GM04503 (cell line): ENCODE results near the gene FFAR2.
"Not testable (repeated sequence)": the region's sequence is repeated elsewhere in the genome, so short reads cannot be mapped to it uniquely, and the experiment has no call there.

Experiments used
- DNase-seq: peaks from one replicate; pipeline ENCODE4 v3.0.0-alpha.2; 2012; ENCODE audit warnings: low read depth

The FFAR2 gene

DNA sequence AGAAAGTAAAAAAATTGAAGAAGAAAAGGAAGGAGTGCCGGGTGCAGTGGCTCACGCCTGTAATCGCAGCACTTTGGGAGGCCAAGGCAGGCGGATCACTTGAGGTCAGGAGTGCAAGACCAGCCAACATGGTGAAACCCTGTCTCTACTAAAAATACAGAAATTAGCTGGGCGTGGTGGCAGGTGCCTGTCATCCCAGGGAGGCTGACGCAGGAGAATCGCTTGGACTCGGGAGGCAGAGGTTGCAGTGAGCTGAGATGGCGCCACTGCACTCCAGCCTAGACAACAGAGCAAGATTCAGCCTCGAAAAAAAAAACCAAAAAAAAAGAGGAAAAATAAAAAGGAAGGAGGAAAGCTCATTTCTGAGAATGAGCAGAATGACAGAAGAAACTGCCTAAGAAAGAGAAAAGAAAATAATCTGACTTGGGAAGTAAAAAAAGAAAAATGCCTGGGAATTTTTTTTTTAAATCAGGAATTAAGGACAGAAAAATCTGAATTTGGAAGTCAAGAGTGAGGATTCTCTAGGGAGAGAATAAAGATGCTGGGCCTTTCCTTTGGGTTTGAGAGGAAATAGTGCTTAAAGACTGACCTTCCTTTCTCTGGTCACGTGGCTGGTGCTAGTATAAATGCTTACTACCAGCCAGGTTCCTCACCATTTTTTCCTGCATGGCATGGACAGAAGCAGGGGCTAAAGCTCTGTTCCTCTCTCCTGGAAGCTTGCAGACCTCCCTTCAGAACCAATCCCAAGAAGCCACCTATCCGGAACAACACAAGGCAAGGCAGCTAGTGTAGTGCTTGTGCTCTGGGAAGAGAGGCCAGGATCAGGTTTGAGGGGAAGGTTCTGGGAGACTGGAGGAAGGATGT, at the start of gene FFAR2:
Gene FFAR2 (plus strand): TSS at position 652 of the 864 bp plus-strand sequence. CDS start 1,458 bp downstream, outside the sequence.
- no peak for DNase-seq

DNA sequence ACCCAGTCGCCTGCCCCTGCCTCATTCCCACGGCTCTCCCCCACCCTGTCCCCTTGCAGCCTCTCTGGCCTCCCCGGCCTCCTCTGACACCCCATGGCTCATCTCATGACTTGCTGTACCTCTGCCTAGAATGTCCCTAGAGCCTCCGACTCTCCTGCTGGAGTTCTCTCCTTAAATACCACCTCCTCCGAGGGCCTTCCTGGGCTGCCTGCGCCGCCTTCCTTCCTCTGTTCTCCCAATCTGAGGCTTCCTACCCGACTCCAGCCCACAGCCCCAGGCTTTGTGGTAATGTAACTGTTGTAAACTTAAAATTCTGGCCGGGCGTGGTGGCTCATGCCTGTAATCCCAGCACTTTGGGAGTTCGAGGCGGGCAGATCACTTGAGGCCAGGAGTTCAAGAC, 49.5 kb upstream of the FFAR2 start:
- no peak for DNase-seq

DNA sequence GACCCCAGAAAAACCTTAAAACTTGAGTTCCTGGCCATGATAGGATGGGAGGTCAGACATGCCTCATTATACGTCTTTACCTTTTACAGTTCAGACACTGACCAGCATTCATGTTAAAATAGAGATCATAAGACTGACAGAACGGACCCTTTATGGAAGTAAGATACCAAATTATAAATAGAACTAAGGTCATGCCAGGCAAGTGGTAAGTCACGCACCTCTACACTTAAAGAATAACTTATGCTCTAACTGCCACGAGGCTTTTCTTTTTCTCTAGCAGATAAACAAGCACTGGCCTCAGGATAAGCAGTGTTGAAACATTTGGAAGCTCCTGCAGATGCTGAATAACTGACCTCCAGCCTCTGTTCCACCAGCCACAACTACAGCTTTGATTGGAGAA, 48.8 kb upstream of the FFAR2 start:
- no peak for DNase-seq

DNA sequence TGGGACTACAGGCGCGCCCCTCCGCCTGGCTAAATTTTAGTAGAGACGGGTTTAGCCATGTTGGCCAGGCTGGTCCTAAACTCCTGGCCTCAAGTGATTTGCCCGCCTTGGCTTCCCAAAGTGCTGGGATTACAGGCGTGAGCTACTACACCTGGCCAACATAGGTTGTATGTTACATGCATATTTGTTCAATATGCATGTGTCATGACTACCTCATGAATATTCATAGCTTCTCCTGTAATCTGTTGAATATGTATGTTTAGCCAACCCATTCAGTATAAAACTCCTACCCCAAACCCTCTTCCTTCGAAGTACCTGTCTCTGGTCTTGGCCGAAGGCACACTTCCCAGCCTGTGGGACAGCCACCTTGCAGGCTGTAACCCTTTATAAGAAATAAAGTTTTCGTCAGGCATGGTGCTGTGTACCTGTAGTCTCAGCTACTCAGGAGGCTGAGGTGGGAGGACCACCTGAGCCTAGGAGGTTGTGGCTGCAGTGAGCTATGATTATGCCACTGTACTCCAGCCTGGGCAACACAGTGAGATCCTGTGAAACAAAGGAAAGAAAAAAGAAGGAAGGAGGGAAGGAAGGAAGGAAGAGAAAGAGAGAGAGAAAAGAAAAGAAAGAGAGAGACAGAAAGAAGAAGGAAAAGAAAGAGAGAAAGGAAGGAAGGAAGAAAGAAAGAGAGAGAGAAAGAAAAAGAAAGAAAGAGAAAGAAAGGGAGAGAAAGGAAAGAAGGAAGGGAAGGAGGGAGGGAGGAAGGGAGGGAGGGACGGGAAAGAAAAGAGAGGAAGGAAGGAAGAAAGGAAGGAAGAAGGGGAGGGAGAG, 47.9 kb upstream of the FFAR2 start:
- no peak for DNase-seq

DNA sequence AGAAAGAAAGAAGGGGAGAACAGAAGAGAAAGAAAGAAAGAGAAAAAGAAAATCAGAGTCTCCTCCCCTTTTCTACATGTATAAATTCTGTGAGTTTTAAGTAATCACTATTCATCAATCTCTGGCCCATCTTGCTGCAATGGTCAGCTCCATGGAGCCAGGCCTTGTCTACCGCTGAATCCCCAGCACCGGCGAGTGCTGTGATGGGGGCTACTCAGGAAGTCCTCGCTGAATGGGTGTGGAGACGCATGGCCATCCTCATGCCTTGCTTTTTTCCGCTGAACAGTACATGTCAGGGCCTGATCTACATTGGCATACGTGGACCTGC, 47.3 kb upstream of the FFAR2 start:
- DNase-seq, result no peak

DNA sequence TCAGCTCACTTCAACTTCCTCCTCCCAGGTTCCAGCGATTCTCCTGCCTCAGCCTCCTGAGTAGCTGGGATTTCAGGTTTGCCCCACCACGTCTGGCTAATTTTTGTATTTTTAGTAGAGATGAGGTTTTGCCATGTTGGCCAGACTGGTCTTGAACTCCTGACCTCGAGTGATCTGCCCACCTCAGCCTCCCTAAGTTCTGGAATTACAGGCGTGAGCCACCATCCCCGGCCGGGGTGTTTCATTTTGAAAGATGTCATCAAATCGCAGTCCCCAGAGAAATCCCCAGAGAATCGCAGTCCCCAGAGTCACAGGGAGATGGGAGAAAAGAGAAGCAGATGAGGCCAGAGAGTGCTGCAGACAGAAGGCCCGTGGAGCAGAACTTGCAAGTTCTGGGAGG, 46.6 kb upstream of the FFAR2 start:
- not testable (repeated sequence) for DNase-seq

DNA sequence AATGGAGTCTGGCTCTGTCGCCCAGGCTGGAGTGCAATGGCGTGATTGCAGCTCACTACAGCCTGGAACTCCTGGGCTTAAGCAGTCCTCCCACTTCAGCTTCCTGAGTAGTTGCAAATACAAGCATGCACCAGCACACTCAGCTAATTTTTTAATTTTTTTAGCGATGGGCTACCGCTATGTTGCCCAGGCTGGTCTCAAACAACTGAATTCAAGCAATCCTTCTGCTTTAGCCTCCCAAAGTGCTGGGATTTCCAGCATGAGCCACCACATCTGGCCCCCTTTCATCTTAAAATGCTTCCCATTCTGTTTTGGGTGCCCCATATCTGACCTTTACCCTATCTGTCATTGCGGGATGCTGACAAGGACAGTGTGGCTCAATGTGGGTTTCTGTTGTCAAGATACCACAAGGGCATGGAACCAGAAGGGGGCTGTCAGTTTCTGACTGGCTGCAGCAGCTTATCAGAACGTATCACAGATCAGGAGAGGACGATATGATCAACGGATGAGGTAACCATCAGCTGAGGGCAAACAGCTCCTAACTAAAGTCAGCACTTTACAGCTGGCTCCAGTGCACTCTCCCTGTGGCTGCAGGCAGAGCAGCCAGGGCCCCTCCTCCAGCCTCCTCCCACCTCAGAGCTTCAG, 44.8 kb upstream of the FFAR2 start:
- no peak for DNase-seq

DNA sequence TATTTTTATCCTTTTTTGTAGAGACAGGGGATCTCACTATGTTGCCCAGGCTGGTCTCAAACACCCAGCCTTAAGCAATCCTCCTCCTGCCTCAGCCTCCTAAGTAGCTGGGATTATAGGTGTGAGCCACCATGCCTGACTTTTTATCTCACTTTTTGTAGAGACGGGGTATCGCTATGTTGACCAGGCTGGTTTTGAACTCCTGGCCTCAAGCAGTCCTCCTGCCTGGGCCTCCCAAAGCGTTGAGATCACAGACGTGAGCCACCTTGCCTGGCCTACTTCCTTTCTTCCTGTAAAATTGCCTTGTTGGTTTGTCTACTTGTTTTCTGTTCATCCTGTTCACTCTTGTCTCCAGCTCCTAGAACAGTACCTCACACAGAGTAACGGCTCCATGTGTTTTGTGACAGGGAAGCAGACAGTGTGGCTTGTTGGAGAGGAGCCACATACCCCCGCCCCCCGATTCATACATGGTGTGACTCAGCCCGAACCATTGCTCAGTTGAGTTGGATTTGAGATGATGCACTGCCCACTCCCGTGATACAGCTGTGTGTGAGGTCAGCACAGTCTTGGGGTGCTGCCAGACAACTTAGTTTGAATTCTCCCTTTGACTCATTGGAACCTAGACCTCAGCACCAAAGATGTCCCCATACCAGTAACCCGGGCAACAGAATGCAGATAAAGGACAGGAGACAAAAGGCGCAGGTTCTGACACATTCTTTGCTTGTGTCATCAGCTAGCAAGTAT, 43.0 kb upstream of the FFAR2 start:
- peak; percentile 96 for DNase-seq

DNA sequence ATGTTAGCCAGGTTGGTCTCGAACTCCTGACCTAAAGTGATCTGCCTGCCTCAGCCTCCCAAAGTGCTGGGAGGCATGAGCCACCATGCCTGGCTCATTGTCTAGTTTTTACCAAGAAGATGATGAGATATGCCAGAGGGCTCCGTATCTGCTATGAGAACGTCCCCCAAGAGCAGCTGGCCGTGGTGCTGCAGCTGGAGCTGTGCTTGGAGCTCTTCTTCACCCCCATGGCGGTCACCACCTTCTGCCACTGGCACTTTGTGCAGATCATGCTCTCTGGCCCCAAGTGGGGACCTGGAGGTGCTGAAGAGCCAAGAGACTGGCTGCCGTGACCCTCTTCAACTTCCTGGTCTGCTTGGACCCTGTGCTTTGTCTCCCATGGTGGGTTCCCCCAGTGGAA, 40.4 kb upstream of the FFAR2 start:
- DNase-seq, result no peak

DNA sequence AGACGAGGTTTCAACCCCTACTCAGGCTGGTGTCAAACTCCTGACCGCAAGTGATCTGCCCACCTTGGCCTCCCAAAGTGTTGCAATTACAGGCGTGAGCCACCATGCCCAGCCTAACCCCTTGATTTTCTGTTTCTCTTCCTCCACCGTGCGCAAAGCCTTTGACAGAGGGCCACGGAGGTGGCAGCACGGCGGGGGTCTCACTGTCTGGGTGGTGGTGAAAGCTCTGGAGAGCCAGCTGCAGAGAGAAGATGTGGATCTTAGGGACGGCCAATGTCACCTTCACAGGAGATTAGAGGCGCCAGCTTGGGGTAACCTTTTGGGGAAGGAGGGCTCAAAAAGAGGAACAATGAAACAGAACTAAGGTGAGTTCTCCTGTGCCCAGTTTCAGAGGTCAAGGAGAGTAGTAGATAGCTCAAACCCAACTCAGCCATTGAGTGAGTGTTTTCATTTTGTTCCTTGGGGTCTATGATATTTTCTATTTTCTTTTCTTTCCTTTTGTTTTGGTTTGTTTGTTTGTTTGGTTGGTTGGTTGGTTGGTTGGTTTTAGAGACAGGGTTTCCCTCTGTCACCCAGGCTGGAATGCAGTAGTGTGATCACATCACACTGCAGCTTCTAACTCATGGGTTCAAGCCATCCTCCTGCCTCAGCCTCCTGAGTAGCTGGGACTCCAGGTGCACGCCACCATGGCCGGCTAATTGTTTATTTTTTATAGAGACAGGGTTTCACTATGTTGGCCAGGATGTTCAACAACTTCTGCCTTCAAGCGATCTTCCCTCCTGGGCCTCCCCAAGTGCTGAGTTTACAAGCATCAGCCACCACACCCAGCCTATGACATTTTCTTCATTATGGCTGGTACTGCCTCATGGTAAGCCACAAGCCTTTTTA, 39.5 kb upstream of the FFAR2 start:
- no peak for DNase-seq

DNA sequence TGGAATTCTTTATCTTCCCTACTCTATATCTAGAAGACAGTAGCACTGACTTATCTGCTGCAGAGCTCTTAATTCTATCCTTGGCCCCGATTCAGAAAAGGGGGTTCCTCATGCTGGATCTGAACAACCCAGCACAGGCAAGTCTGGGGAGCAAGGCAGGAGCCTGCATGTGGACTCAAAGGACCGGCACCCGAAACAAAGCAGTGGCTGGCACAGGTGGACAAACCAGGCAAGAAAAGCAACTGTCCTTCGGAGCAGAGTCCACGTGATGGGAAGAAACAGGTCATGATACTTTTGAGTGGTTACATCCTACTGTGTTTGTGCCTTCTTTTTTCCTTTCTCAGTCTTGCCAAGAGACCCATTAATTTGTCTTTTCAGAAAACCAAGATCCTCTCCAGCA, 38.9 kb upstream of the FFAR2 start:
- DNase-seq, result no peak

DNA sequence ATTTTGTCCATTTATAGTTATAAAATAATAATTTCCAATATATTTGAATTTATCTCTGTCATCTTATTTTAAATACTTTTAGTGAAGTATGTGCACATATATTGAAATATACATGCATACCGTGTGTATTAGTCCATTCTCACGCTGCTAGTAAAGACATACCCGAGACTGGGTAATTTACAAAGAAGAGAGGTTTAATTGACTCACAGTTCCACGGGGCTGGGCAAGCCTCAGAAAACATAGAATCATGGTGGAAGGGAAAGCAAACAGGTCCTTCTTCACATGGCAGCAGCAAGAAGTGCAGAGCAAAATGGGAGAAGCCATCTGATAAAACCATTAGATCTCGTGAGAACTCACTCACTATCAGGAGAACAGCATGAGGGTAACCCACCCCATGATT, 37.6 kb upstream of the FFAR2 start:
- no peak for DNase-seq

DNA sequence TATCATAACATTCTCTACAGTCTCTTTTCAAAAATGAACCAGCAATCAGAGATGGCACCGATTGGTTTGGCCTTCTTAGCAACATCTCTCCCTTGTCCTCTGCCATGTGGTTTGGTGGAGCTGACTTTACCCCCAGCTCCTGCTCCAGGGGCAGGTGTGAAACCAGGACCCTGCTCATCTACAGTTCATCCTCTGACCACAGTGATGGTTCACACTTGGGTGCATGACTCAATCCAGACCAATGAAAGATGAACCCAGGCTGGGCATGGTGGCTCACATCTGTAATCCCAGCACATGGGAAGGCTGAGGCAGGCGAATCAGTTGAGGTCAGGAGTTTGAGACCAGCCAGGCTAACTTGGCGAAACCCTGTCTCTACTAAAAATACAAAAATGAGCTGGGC, 33.6 kb upstream of the FFAR2 start:
- DNase-seq, result no peak

DNA sequence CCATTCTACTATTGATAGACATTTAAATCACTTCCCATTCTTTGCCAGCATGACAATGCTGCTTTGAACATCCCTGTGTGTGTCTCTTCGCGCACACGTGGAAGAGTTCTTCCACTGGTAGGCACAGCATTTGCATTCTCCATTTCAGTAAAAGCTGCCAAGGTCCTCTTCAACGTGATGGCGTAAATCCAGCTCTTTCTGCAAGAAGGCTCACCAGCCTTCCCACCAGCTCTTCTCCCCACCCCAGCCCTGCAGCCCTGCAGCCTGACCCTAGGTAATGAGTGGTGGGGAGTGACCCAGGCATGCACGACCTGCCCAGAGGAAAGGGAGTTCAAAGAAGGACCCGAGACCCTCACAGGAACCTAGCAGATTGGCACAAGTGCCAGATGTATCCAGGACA, 31.7 kb upstream of the FFAR2 start:
- DNase-seq, result no peak

DNA sequence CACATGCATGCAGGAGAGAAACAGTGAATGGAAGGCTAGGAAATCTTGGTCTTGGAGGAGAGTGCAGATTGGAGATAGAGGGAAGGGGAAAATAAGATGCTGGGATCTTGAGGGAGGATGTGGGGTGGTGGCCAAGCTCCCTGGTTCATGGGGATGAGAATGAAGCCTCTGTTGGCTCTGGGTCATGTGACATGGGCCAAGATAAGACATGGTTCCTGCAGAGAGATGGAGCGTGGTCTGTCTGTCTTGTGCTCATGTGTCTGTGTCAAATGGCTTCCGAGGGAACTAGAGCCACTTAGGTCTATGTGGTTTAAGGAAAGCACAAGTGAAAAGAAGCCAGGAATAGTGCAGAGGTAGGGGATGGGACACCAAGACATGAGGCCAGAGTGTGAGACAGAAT, 30.8 kb upstream of the FFAR2 start:
- no peak for DNase-seq

DNA sequence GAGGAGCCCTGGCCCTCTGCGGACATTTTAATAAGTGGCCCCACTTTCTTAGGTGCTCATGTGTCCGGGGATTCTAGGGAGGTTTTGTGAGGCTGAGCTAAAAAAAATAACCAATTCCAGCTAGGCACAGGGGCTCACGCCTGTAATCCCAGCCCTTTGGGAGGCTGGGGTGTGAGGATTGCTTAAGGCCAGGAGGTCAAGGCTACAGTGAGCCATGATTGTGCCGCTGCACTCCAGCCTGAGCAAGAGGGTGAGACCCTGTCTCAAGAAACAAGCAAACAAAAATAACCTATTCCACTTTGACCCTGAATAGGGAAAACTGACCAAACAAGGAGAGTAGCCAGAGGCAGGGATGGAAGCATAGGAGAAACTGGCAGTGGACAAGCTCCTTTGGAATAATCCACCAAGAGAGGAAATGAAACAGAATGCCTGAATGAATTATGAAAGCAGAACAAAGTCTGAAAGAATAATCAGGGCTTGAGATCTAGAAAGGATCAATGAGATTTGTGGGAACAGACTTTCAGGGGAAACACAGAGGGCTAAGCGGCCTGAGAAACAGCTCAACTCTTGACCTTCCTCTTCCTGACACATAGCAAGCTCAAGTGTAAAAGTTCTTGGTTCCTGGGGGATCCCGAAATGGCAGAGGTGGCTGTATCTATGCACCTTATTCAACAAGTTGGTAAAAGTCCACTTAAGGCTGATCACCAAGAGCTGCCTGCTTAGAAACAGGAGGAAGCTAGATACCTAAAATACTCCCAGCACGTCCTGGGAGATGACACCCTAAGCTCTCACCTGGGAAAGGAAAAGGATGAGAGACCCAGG, 30.1 kb upstream of the FFAR2 start:
- DNase-seq, result no peak

DNA sequence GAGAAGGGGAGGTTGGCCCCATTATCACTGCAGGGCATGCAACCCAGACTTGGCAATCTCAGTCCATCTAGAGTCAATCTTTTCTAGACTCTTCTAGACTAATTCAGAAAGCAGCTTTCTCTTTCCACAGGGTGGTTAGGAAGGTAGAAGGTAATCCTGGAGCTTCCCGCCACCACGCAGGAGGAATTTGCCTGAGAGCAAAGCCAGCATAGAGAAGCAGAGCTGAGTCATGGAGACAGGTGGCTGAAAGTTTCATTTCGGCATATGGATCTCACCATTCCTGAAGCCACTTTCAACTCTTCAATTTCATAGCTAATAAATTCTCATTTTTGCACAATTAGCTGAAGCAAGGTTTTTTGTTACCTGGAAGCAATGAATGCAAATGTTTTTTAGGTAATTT, 29.0 kb upstream of the FFAR2 start:
- no peak for DNase-seq

DNA sequence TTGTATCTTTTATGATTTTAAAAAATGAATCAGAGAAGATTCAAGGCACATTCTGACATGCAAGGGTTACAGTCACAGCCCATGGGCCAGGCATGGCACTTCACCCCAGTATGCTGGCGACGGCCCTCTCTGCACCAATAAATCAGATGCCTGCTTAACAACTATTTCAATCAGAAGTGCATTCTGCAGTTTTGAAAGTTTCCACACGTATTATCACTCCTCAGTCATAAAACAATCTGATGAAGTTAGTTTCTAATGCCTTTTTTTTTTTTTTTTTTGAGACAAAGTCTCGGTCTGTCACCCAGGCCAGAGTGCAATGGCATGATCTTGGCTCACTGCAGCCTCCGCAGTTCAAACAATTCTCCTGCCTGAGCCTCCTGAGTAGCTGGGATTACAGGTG, 28.3 kb upstream of the FFAR2 start:
- DNase-seq, result no peak

DNA sequence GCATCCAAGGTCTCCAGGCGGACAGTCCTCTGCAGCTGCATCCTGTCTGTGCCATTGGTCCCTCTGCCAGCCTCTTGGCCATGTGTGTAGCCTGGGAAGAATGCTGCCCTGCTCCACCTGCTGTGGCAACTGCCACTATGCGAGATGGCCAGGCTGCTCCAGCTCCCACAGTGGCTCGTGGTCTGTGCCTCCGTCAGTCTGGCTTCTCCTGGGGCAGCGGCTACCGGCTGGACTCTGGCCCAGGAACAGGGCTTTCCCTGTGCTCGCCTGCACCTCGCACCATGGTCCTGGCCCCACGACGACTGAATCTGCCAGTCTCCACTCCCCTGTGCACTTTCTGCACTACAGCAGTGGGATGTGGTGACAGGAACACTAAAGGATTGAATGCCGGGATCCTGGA, 26.7 kb upstream of the FFAR2 start:
- no peak for DNase-seq

DNA sequence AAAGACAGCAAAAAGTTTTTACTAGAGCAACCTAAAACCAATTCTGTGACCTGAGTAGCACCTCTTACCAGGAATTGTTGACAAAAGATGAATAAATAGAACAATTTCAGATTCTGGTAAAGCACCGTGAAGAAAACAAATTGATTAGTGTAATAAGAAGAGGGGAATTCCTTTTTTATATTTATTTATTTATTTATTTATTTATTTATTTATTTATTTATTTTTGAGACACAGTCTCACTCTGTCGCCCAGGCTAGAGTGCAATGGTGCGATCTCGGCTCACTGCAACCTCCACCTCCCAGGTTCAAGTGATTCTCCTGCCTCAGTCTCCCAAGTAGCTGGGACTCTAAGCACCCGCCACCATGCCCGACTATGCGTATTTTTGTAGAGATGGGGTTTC, 24.7 kb upstream of the FFAR2 start:
- DNase-seq, result not testable (repeated sequence)
